HG03521 (cell line): ENCODE results near the gene UNC5A.

ENCODE experiments used
- ATAC-seq: cut with Tn5 transposase; IDR thresholded peaks from one replicate; pipeline ENCODE4 v1.9.1; 2021; ENCODE audit warnings: mild to moderate bottlenecking, moderate library complexity; ENCODE audit not compliant: unreplicated experiment

UNC5A gene

DNA sequence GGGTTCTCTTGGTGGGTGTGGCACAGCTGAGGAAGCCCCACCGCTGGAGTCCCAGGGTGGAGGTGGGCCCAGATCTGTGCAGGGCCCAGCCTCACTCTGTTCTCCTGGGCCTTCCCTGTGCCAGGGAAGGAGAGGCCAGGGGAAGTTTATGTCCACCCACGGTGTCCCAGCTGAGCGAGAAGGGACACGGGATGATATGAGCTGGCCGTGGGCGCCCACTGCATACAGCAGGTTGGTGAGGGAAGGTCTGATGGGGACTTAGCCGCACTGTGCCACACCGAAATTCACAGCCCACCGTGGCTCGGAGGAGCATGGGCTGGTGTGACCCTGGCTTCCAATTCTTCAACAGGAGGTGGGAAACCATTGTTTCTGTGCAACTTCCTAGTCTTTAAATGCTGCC lies 33.9 kb downstream of the UNC5A start:
- ATAC-seq: no peak

DNA sequence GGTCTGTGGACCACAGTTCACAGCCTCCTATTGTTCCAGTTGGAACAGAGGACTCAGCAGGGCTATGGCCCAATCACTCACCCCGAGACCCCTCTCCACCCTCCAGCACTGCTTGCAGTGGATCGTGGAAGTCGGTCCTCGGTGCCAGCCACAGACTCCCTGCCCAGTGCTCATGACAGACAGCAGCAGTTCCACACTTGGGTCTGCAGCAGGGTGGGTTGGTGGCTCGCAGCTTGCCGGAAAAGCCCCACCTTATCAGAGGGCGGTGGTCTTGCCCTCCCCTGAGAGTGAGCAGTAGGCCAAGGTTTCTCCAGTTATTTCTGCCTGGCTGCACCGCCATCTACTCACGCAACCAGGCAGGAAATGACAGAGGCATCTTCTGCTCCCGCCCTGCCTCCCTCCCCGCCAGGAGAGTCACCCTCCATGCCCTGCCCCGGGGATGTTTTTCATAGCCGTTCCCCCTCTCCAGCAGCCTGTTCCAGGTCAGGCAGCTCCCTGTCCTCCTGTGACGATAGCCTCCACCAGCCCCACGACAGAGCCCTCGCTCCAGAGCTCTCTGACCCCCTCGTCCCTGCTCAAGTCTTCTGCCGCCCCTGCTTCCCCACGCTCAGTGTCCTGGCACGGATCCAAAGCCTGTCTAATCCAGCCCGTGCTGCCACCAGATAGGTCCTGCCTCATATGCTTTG lies 34.5 kb downstream of the UNC5A start:
- ATAC-seq: no peak

DNA sequence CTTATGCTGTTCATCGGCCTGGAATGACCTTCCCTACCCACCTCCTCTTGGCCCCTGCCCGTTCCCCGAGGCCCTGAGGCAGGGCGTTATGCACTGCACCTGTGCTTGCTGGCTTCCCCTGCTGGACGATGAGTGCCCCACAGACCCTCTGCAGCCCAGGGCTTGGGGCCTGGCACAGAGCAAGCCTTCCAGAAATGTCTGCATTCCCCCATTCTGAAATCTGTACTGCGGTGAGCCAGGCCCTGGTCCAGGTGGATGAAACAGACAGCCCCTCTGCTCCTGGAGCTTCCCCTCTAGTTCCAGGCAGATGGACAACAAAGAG lies 35.0 kb downstream of the UNC5A start:
- no peak for ATAC-seq

DNA sequence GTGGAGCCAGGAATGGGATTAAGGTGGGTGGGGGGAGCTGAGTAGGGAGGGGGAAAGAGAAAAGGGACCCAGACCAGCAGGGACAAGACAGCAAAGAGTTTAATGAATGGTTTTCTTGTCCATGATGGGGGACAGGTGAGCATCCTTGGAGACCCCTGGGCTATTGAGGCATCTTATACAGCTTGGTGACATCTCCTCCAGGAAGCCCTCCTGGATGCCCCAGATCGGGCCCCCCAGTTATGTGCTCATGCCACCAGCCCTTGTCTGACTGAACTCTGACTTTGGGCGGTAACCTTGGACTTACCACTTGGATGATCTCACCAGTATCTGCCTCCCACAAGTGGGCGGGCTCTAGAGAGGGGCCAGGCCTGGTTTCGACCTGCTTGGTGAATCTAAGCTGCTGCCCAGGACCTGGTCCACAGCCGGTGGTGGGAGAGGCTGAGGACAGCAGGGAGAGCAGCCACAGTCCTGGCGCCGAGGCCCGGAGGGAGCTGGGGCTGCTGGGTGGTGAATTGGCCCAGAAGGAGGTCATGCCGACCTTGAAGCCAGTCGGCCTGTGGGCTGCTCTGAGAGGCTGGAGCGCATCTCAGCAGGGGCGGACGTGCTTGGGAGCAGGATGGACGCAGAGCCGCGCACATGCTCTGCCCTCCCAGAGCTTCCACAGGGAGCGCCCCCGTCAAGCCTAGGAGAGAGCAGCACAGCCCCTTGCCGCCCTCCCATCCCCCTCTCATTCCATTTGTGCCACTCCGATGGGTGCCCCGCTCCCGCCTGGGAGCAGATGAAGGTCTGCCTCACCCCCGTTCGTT lies 36.2 kb downstream of the UNC5A start:
- ATAC-seq: no peak

DNA sequence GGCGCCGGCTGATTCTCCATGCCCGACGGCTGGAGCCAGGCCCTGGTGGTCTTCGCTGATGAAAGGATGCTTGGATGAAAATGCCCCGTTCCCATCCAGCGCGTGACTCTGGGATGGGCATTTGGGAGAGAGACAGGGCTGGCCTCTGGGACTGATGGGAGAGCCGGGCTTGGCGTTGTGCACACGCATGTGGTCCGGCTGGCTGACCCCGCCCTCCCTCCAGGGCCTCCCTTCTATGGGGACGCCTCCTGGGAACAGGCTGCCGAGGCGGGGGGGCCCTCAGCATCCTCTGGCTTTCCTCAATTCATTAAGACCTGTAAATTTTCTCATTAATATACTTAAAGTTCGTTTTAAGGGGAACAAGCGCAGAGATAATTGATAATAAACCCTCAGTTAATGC lies 36.8 kb downstream of the UNC5A start:
- ATAC-seq: no peak

DNA sequence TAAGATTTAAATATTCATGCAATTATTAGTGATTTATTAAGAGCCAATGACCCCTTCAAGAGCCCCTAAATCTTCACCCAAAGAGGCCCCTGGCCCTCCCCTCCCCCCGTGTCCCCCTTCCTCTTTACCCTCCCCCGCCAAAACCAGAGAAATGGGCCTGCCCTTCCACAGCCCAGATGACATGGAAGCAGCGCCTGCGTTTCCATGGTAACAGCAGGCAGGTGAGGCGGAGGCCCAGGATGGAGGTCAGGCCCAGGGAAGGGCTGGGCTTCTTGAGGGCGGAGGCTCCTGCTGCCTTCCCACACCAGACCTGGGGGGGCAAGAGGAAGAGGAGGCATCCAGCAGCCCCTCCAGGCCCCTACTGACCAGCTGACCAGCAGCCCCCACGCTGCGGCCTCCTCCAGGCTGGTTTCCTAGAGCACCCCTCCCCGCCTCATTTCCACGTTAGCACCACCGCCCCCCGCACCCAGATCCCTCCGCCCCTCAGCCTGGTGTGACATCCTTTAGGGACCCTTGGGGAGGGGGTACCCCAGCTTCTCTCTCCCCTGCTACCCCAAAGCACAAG lies 37.4 kb downstream of the UNC5A start:
- ATAC-seq: no peak

DNA sequence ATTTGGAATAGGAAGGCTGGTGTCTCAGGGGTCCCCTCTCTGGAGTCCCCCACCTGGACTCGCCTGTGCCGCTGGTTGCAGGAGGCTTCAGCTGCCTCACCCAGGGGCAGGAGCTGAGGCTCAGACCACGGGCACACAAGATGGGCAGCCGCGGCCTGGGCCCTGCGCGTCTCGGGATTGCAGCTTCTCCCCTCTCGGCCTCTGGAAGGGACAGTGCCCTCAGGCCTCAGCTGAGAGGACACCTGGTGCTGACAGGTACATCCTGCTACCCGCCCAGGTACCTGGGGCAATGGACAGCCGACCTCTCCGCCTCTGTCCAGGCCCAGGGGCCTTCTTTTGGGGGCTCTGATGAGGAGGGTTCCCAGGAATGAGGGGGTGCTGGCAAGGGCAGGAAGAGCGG lies 38.3 kb downstream of the UNC5A start:
- ATAC-seq: no peak

DNA sequence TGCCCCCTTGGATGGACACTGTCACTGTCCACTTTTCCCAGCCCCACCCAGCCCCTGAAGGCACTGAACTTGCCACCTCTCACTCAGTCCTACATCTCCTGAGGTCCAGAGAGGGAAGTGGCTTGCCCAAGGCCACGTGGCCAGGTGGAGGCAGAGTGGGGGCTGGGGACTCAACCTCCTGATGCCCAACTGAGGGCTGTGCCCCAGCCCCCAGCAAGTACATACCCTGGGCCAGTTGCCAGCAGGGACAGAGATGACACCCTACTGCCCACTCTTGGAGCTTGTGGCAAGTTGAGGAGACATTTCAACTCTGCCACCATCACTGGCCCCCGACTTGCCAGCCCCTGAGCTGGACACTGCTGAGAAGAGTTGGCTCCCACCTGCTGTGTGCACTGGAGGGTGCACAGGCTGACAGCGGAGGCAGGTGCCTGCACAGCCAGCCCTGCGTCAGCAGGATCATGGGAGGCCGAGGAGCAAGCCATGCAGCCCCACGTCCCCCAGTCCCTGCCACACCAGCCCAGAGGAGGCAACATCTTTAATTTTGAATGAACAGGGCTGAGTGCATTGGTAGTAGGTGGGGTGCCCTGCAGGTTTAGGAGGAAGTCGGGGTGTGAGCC lies 39.4 kb downstream of the UNC5A start:
- ATAC-seq: no peak

DNA sequence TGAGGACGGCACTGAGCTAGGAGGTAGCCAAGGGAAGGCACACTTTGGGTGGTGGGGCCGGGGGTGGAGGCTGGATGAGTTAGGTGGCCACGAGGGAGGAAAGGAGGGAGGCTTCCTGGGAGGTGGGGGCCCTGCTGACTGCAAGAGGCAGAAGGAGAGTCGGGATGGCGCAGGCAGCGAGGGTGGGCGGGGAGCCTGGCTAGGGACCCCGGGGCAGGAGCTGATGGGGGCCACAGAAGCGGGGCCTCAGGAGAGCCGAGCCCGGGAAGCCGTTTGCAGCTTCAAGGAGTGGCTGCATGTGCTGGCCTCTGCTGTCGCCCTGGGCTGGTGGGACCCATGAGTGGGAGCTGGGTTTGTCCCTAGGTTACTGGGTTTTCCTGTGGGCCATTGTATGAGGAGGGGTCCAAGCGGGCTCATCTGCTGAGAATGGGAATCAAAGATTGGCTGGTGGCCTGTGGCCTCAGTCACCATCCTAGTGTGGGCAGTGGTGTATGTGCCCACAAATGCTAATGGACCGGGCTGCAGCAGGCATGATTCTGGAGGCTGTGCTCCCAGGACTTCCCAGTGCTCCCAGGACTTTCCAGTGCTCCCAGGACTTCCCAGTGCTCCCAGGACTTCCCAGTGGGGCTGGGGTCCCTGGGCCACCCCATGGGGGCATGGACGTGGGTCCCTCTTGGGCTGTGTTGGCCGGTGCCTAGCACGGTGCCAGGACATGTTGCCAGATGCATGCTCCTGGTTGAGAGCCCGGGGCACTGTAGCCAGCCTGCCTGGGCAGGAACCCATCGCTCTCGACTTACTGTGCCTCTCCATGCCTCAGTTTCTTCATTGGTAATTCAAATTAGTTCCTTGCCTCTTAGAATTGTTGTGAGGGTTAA lies 40.2 kb downstream of the UNC5A start:
- no peak for ATAC-seq

DNA sequence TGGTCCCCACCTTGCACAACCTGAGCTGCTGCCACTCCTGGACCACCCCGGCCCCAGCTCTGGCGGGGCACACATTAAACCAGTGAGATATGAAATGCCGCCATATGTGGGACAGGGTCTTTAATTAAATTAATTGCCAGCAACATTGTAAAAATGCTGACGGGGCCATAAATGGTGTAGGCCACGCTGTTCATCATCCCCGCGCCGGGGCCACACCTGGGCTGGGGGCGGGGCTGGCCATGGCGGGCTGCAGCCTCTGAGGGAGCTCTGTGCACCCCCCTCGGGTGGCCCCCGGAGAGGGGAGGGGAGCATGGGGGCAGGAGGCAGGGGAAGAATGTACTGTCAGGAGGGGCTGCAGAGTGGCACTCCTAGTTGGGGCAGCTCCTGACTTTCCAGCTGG lies 41.0 kb downstream of the UNC5A start:
- ATAC-seq: no peak

DNA sequence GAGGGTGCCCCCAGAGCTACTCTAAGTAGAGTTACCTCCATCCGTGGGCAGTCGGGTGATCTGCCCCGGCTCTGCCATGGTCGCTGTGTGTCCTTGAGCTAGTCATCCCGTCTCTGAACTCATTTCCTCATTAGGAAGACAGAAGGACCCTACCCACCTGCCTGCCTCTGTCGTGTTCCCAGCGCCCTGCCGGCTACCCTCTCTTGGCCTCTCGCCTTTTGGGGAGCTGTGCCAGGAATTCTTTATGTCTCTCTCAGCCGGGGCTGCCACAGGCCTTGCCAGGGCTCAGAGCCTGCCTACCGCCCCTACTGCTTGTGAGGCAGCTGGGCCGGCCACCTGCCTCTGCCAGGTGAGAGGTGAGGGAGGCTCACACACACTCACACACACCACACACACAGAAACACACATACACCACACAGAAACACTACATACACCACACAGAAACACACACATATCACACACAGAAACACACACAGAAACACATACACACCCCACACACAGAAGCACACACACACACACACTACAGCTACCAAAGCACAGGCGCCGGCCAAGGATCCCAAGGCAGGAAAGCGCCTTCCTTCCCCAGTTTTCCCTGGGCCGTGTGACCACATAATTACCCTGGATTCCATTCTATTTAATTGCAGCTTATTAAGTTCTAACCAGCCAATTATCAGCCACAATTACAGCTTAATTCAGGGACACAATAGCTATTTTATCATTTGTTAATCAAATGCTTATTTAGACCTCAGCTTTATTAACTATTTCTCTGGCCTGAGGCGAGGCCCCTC lies 41.7 kb downstream of the UNC5A start:
- no peak for ATAC-seq

DNA sequence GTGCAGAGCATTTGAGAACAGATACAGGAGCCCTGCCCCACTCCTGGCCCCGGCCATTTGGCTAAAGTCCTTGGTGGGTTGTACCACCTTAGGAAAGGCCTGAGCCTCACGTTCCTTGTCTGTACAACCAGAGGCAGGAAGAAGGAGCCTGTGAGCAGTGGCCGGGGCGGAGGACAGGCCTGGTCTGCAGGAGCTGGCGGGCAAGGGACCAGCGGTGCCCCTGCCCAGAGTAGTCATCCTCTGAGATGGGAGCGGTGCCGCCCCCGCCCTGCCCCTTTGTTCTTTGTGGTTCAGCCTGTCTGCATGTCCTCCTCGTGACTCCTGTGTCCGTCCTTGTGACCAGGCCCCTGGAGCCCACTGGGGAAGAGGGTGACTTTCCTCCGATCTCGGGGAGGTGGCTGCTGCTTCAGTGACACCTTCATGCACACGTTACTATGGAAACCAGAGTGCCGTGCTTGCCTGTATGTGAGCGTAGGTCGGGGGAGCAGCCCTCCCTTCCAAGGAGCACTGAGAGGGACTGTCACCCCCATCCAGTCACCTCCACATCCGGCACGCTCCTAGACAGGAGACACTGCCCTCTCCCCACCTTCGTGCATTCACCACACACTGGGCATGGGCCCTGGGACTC lies 42.9 kb downstream of the UNC5A start:
- no peak for ATAC-seq

DNA sequence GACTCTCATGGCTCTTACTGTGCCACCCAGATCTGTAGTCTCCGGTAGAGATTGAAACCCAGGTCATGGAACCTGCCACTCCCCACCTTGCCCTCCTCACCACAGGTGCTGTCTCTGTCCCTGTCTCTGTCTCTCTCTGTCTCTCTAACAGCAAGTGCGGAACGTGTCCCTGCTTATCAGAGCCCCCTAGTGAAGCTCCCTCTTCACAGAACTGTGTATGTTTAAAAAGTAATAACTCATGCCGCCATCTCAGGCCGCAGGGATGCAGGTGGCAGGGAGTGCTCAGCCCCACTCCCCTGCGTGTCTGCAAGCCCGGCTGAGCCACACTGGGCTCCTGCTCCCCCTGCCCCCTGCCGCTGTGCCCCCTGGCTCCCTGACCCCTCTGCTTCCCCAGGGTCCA lies 43.8 kb downstream of the UNC5A start:
- no peak for ATAC-seq

DNA sequence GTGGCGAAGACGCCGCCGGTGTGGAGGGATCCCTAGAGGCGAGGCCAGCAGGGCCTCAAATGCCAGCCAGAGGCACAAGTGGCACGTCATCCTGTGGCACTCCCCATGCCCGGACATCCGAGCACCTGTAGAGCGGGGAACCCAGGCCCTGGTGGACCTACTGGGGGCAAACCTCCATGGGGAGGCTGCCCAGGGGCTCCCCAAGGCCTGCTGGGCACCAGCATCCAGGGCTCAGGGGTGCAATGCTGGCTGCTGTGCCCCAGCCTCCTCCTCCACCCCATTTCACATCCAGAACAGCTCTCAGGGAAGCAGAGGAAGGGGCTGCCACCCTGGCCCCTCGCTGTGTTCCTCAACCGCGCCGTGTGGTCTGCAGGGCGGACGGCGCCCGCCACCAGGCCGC lies 45.2 kb downstream of the UNC5A start:
- ATAC-seq: no peak

DNA sequence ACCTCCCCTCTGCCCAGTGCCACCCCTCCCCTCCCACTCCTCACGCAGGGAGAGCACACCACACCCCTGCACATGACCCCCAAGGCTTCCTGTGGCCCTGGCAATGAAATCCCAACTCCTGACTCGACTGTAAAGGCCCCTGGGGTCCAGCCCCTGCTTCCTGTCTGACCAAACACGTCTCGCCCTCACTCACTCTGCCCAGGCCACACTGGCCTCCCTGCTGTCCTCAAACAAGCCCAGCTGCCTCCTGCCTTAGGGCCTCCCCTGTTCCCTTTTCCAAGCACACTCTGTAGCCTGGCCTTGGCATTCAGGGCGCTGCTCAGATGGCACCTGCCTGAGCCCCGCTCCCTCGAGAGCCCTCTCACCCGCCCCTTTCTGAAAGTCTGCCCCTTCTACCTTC lies 46.4 kb downstream of the UNC5A start:
- no peak for ATAC-seq

DNA sequence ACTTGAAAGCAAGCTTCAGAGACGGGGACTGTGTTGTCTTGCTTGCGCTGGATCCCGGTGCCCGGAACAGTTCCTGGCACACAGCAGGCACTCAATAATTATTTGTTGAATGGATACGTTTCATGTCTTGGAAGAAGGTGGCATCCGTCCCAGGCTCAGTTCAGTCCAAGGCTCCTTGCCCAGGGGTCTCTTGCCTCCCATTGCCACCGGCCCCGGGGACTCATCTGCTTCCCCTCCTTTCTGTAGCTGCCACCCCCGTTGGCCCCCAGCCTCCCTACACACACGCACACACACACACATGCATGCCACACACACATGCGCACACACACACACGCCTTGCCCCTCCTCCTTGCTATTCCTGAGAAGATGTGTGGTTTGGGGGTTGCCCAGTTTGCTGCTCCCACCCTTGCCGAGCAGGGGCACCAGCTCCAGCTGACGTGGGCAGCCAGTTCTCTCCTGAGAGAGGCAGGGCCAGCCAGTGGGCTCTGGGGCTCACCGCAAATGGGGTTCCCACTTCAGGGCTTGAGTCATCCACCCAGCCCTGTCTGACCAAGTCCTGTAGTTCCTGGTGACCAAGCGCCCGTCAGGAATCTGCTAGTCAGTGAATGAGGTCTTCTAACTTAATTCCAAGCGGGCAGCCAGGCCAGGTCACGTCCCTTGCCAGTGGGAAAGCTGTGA lies 47.0 kb downstream of the UNC5A start:
- ATAC-seq: no peak

DNA sequence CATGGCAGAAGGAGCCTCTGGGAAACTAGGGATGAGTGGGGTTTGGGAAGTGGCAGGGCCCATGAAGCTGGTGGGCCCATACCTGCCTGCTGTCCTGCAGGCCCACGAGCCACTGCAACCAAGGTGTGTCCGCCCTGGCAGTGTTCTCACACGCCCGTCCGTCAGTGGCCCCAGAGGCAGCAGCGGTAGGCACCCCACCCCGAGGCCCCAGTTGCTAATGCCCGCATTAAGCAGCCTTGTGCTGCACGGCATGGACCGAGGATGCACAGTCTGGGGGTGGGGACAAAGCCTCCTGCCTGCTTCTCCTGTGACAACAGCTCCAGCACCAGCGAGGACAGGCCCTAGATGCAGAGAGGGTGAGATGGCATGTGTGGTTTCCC lies 47.5 kb downstream of the UNC5A start:
- no peak for ATAC-seq

DNA sequence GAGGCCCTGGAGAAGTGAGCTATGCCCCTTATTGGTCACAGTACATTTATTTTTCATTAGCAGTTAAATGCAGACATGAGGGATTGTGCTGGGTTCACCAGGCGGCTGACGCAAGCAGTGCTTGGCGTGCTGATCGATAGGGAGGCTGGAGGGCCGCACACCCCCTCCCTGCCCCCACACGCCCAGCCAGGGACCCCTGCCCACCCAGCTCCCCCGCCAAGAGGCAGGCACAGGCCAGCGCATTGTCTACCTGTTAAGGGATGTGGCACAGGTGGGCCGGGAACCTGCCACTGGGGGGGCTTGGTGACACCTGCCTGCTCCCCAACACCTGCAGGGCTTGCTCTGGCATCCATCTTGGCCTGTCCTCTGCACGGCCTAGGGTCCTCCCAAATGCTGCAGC lies 49.6 kb downstream of the UNC5A start:
- ATAC-seq: no peak

DNA sequence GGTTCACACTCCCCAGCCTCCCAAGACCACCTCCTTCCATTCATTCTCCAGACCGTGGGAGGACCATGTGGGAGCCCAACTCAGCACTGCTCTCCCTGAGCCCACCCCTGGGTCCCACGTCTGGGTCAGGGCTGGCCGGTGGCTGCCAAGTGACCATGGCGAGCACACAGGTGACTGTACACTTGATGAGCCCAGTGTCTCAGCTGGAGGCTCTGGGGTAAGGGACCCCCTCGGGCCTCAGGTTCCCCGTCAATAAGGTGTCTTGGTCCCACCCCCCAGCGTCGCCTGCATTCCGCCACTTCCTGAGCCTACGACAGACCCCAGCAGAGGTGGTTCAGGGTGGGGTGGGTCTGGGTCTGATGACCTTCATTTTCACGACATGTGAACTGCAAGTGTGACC lies 50.0 kb downstream of the UNC5A start:
- no peak for ATAC-seq
